ENCODE data around the gene RIPK1.

The RIPK1 gene

GRCh38 chr6:3128356-3129108 lies 60.2 kb downstream of the RIPK1 start:
- H3K36me3 ChIP-seq (replicated peaks): no peaks in the 10 kb centered on the region
- no peak for DNase-seq
- H3K27me3 ChIP-seq (replicated peaks): no peaks in the 10 kb centered on the region
- no peak overlapping the region for H3K27ac ChIP-seq
- no peak overlapping the region for H3K4me3 ChIP-seq (ENCODE audit: low read depth, low read length)
- in situ Hi-C loops (cut with HindIII; ENCODE audit: low pct_ligation_motif_present, low sequenced_read_pairs): no loop called here
- no peak for TF ChIP-seq CTCF (IDR thresholded peaks at IDR 0.05; ENCODE audit: low read depth, low read length, missing control alignments)

- no peak for DNase-seq
- H3K27ac ChIP-seq: no peak overlapping the region
- no peak for TF ChIP-seq CTCF (IDR thresholded peaks at IDR 0.05; ENCODE audit: low read depth, low read length, missing control alignments)
- no peaks in the 10 kb centered on the region for H3K36me3 ChIP-seq (replicated peaks)
- H3K4me3 ChIP-seq (ENCODE audit: low read depth, low read length): no peak overlapping the region
- in situ Hi-C loops (cut with HindIII; ENCODE audit: low pct_ligation_motif_present, low sequenced_read_pairs): no loop called here
- no peaks in the 10 kb centered on the region for H3K27me3 ChIP-seq (replicated peaks)
These were observed 63.4 kb downstream of the RIPK1 start for GRCh38 chr6:3131695-3132094.

GRCh38 chr6:3133515-3133914 lies 65.2 kb downstream of the RIPK1 start:
- no peak overlapping the region for H3K27ac ChIP-seq
- in situ Hi-C loops (cut with HindIII; ENCODE audit: low pct_ligation_motif_present, low sequenced_read_pairs): no loop called here
- H3K36me3 ChIP-seq (replicated peaks): no peaks in the 10 kb centered on the region
- DNase-seq: no peak
- TF ChIP-seq CTCF (IDR thresholded peaks at IDR 0.05; ENCODE audit: low read depth, low read length, missing control alignments): no peak
- H3K4me3 ChIP-seq (ENCODE audit: low read depth, low read length): no peak overlapping the region
- no peaks in the 10 kb centered on the region for H3K27me3 ChIP-seq (replicated peaks)

GRCh38 chr6:3135668-3136291 lies 67.5 kb downstream of the RIPK1 start:
- H3K27me3 ChIP-seq (replicated peaks): no peaks in the 10 kb centered on the region
- TF ChIP-seq CTCF (IDR thresholded peaks at IDR 0.05; ENCODE audit: low read depth, low read length, missing control alignments): no peak
- H3K27ac ChIP-seq: no peak overlapping the region
- H3K36me3 ChIP-seq (replicated peaks): no peaks in the 10 kb centered on the region
- in situ Hi-C loops (cut with HindIII; ENCODE audit: low pct_ligation_motif_present, low sequenced_read_pairs): no loop called here
- no peak overlapping the region for H3K4me3 ChIP-seq (ENCODE audit: low read depth, low read length)
- no peak for DNase-seq

GRCh38 chr6:3136292-3137011 lies 68.2 kb downstream of the RIPK1 start:
- H3K4me3 ChIP-seq (ENCODE audit: low read depth, low read length): no peak overlapping the region
- H3K36me3 ChIP-seq (replicated peaks): no peaks in the 10 kb centered on the region
- H3K27me3 ChIP-seq (replicated peaks): no peaks in the 10 kb centered on the region
- no peak overlapping the region for H3K27ac ChIP-seq
- no peak for TF ChIP-seq CTCF (IDR thresholded peaks at IDR 0.05; ENCODE audit: low read depth, low read length, missing control alignments)
- DNase-seq: no peak
- in situ Hi-C loops (cut with HindIII; ENCODE audit: low pct_ligation_motif_present, low sequenced_read_pairs): no loop called here

Data from brain microvascular endothelial cell (primary cell).